Activated naive CD4-positive, alpha-beta T cell (primary cell): ENCODE measurements around the gene BCAS1.

Experiments
- DNase-seq, 4 experiments: peaks; one replicate each; lab custom pipeline; 2025; lab: John Stamatoyannopoulos, UW

Gene BCAS1

GRCh38 chr20:53904261-53904660, 166.1 kb downstream of the BCAS1 start:
- no peak for DNase-seq

GRCh38 chr20:53903652-53903987, 166.8 kb downstream of the BCAS1 start:
- DNase-seq = no peak

- no peak for DNase-seq
Observed at GRCh38 chr20:53902968-53903651, 167.3 kb downstream of the BCAS1 start.

GRCh38 chr20:53901497-53902096, 168.8 kb downstream of the BCAS1 start:
- DNase-seq = no peak

- no peak for DNase-seq
Observed at GRCh38 chr20:53901064-53901463, 169.3 kb downstream of the BCAS1 start.

- no peak for DNase-seq
Observed at GRCh38 chr20:53900380-53900999, 169.9 kb downstream of the BCAS1 start.

GRCh38 chr20:53899351-53900167, 170.8 kb downstream of the BCAS1 start:
- peak in 3 of 4 experiments; percentile 18 to 59 (median 39) for DNase-seq

GRCh38 chr20:53898556-53898931, 171.8 kb downstream of the BCAS1 start:
- DNase-seq = no peak

GRCh38 chr20:53897884-53898555, 172.4 kb downstream of the BCAS1 start:
- DNase-seq = no peak

GRCh38 chr20:53896647-53897046, 173.7 kb downstream of the BCAS1 start:
- no peak for DNase-seq

- no peak for DNase-seq
Observed at GRCh38 chr20:53896041-53896440, 174.4 kb downstream of the BCAS1 start.

- DNase-seq = no peak
Observed at GRCh38 chr20:53895385-53895755, 175.0 kb downstream of the BCAS1 start.

- no peak for DNase-seq
Observed at GRCh38 chr20:53894707-53895384, 175.5 kb downstream of the BCAS1 start.
